GM23248 (cell line): ENCODE data around the gene HOXA11.

ENCODE experiments used
- EZH2 ChIP-seq: fragments of 200-600 bp; sonication (generic); IDR thresholded peaks from 2 replicates; pipeline ENCODE4 v1.6.1; 2018; ENCODE audit warnings: antibody characterized with exemption, mild to moderate bottlenecking; ENCODE audit not compliant: insufficient read depth, poor library complexity, severe bottlenecking
- EZH2phosphoT487 ChIP-seq: fragments of 200-600 bp; sonication (generic); IDR thresholded peaks from 2 replicates; pipeline ENCODE4 v1.6.1; 2018; ENCODE audit warnings: antibody characterized with exemption, moderate library complexity, mild to moderate bottlenecking, low read depth; ENCODE audit not compliant: insufficient read depth

GRCh38 chr7:27160145-27160545 lies 24.9 kb downstream of the HOXA11 start:
- TF ChIP-seq EZH2 = no peak
- no peak for TF ChIP-seq EZH2phosphoT487
